DOHH2 (cell line): ENCODE results near the gene TWIST1.

ENCODE experiments used
- H3F3A ChIP-seq: fragments of 200-600 bp; sonication (generic), shearing (Covaris generic); 2 replicates; pipeline ENCODE4 v1.6.0; 2016; ENCODE audit warnings: antibody characterized with exemption, mild to moderate bottlenecking; ENCODE audit not compliant: control insufficient read depth, insufficient read depth
- H3K27ac ChIP-seq: fragments of 200-600 bp; sonication (generic); 2 replicates; pipeline ENCODE4 v1.5.1; 2014; ENCODE audit warnings: low read depth, mild to moderate bottlenecking, low read length, moderate library complexity
- H3K27me3 ChIP-seq: fragments of 200-600 bp; sonication (generic); 2 replicates; pipeline ENCODE4 v1.6.1; 2014; ENCODE audit warnings: mild to moderate bottlenecking, low read length, mixed read lengths; ENCODE audit not compliant: control insufficient read depth
- H3K36me3 ChIP-seq: fragments of 200-600 bp; sonication (generic); 2 replicates; pipeline ENCODE4 v1.6.1; 2014; ENCODE audit warnings: mild to moderate bottlenecking, low read length, moderate library complexity, mixed read lengths; ENCODE audit not compliant: control insufficient read depth
- H3K4me1 ChIP-seq: fragments of 200-600 bp; sonication (generic); 2 replicates; pipeline ENCODE4 v1.6.1; 2014; ENCODE audit warnings: mild to moderate bottlenecking, low read length, mixed read lengths; ENCODE audit not compliant: control insufficient read depth
- H3K4me2 ChIP-seq: fragments of 200-600 bp; sonication (generic); 2 replicates; pipeline ENCODE4 v1.6.0; 2014; ENCODE audit warnings: mild to moderate bottlenecking, low read length, moderate library complexity
- H3K4me3 ChIP-seq: fragments of 200-600 bp; sonication (generic); 2 replicates; pipeline ENCODE4 v1.5.1; 2014; ENCODE audit warnings: mild to moderate bottlenecking, low read length, mixed read lengths
- H3K79me2 ChIP-seq: fragments of 200-600 bp; sonication (generic); 2 replicates; pipeline ENCODE4 v1.6.1; 2014; ENCODE audit warnings: mild to moderate bottlenecking, low read length, mixed read lengths; ENCODE audit not compliant: control insufficient read depth
- H3K9me2 ChIP-seq: fragments of 200-600 bp; sonication (generic); replicated peaks from 2 replicates; pipeline ENCODE4 v1.6.1; 2014; ENCODE audit warnings: mild to moderate bottlenecking, low read length, mixed read lengths; ENCODE audit not compliant: control insufficient read depth
- H3K9me3 ChIP-seq: fragments of 200-600 bp; sonication (generic); 2 replicates; pipeline ENCODE4 v1.6.1; 2014; ENCODE audit warnings: antibody characterized with exemption, low read length, mixed read lengths; ENCODE audit not compliant: control insufficient read depth, insufficient read depth
- H4K20me1 ChIP-seq: fragments of 200-600 bp; sonication (generic); 2 replicates; pipeline ENCODE4 v1.6.0; 2014; ENCODE audit warnings: low read depth, mild to moderate bottlenecking, antibody characterized with exemption, low read length, moderate library complexity; ENCODE audit not compliant: control insufficient read depth, insufficient read depth
- EZH2phosphoT487 ChIP-seq: fragments of 200-600 bp; sonication (generic); IDR thresholded peaks from 2 replicates; pipeline ENCODE4 v1.6.1; 2017; ENCODE audit warnings: borderline replicate concordance, mild to moderate bottlenecking, antibody characterized with exemption, low read length, moderate library complexity, mixed read lengths
- TF ChIP-seq, protein P1 (sequence below): fragments of 200-600 bp; sonication (generic); IDR thresholded peaks from one replicate; pipeline ENCODE4 v1.5.1; 2014; ENCODE audit warnings: antibody characterized with exemption, mild to moderate bottlenecking, low read depth, low read length; ENCODE audit not compliant: poor library complexity, severe bottlenecking

The TWIST1 gene

GRCh38 chr7:19114551-19114855, 2.9 kb downstream of the TWIST1 start:
- peaks cover 5% of the 10 kb centered on the region; the same call in 1 of the 2 replicates for H3K9me3 ChIP-seq
- H3K27me3 ChIP-seq: peaks cover 45% of the 10 kb centered on the region
- H3K27ac ChIP-seq: no peak overlapping the region
- no peak overlapping the region for H3K4me3 ChIP-seq
- H3F3A ChIP-seq: no peaks in the 10 kb centered on the region
- no peaks in the 10 kb centered on the region for H3K36me3 ChIP-seq
- no peak for TF ChIP-seq EZH2phosphoT487
- TF ChIP-seq, protein P1, sequence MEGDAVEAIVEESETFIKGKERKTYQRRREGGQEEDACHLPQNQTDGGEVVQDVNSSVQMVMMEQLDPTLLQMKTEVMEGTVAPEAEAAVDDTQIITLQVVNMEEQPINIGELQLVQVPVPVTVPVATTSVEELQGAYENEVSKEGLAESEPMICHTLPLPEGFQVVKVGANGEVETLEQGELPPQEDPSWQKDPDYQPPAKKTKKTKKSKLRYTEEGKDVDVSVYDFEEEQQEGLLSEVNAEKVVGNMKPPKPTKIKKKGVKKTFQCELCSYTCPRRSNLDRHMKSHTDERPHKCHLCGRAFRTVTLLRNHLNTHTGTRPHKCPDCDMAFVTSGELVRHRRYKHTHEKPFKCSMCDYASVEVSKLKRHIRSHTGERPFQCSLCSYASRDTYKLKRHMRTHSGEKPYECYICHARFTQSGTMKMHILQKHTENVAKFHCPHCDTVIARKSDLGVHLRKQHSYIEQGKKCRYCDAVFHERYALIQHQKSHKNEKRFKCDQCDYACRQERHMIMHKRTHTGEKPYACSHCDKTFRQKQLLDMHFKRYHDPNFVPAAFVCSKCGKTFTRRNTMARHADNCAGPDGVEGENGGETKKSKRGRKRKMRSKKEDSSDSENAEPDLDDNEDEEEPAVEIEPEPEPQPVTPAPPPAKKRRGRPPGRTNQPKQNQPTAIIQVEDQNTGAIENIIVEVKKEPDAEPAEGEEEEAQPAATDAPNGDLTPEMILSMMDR: no peak
- no peak overlapping the region for H3K4me2 ChIP-seq
- H3K4me1 ChIP-seq: no peaks in the 10 kb centered on the region
- H3K9me2 ChIP-seq: no peaks in the 10 kb centered on the region
- no peaks in the 10 kb centered on the region for H4K20me1 ChIP-seq
- H3K79me2 ChIP-seq: no peaks in the 10 kb centered on the region

DNA sequence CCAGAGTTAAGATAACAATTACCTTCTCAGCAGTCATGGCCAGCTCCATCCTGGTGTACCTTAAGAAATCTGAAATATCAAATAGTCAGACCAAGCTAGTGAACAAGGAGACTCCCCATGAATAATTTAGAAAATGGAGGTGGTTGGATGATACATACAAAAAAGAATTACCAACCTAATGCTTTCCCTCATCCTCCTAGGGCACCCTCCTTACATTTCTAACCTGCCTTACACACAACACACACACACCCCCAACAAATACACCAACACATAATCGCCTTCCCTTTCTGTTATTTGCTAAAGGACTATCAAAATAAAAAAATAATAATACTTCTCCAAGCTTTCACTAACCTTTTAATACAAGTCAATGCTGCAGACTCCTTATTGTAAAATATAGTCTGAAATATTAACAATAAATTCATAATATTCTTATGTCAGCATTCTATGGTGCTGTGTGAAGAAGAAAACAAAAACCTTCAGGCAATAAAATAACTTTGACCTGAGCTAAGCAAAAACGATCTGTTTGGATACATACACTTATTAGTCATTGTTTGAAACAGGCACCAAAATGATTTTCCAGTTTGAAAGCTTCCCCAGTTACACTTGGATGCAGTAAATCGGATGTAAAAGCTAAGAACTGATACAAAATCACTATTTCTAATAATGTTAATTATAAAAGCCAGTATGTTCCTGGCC, 3.4 kb downstream of the TWIST1 start:
- Histone ChIP-seq H4K20me1 (no peaks in the 10 kb centered on the region), H3K4me3 (no peak overlapping the region), H3K4me1 (no peaks in the 10 kb centered on the region), H3K27ac (no peak overlapping the region), H3K4me2 (no peak overlapping the region), H3F3A (no peaks in the 10 kb centered on the region), H3K36me3 (no peaks in the 10 kb centered on the region), H3K79me2 (no peaks in the 10 kb centered on the region), H3K9me3 (peaks cover 5% of the 10 kb centered on the region; the same call in 1 of the 2 replicates), H3K27me3 (peaks cover 45% of the 10 kb centered on the region), H3K9me2 (no peaks in the 10 kb centered on the region)
- no peak for TF ChIP-seq EZH2phosphoT487
- TF ChIP-seq, protein P1: no peak

- H3K27me3 ChIP-seq: peaks cover 40% of the 10 kb centered on the region
- no peaks in the 10 kb centered on the region for H4K20me1 ChIP-seq
- H3K36me3 ChIP-seq: no peaks in the 10 kb centered on the region
- no peak overlapping the region for H3K4me3 ChIP-seq
- no peak overlapping the region for H3K27ac ChIP-seq
- no peak overlapping the region for H3K4me2 ChIP-seq
- H3K9me3 ChIP-seq: peaks cover 5% of the 10 kb centered on the region; the same call in 1 of the 2 replicates
- H3K4me1 ChIP-seq: no peaks in the 10 kb centered on the region
- no peak for TF ChIP-seq EZH2phosphoT487
- H3F3A ChIP-seq: no peaks in the 10 kb centered on the region
- H3K9me2 ChIP-seq: no peaks in the 10 kb centered on the region
- no peaks in the 10 kb centered on the region for H3K79me2 ChIP-seq
Observed at GRCh38 chr7:19113002-19113350, 4.5 kb downstream of the TWIST1 start.

DNA sequence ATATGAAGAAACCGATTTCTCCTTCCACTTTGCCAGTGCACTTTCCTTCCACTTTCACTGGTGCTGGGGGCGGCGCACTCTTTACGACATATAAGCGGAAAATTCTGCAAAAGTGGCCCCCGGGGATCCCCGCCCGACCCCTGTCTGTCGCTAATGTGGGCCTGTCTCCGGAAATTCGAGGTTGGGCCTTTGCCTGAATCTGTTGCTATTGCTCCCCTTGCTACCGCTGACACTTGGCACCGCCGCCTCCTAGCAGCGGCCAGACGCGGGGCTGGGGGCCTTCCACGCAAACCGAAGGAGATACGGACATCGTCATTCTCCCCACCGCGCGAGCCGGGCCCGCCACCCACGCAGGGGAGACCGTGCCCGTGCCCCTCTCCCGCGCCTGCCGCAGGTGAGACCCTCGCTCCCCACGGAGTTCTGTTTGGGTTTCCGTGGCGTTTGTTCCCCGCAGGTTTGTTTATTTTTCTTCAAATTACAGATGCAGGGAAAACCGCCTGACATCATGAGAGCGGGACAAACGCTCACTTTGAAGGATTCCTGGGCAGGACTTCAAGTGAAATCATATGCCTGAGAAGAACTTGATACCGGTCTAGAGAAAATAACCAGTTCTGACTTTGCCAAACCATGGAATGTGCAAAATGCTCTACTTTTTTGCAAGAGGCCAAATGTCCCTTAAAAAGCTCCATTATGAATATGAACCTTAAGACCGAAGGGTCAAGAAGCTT, 5.0 kb downstream of the TWIST1 start:
- no peak overlapping the region for H3K4me3 ChIP-seq
- H3K27me3 ChIP-seq: peaks cover 40% of the 10 kb centered on the region
- no peaks in the 10 kb centered on the region for H3K4me1 ChIP-seq
- peaks cover 5% of the 10 kb centered on the region; the same call in 1 of the 2 replicates for H3K9me3 ChIP-seq
- H4K20me1 ChIP-seq: no peaks in the 10 kb centered on the region
- no peaks in the 10 kb centered on the region for H3K9me2 ChIP-seq
- H3K27ac ChIP-seq: no peak overlapping the region
- no peaks in the 10 kb centered on the region for H3F3A ChIP-seq
- no peaks in the 10 kb centered on the region for H3K36me3 ChIP-seq
- no peak overlapping the region for H3K4me2 ChIP-seq
- TF ChIP-seq, protein P1: no peak
- no peaks in the 10 kb centered on the region for H3K79me2 ChIP-seq
